Activated naive CD4-positive, alpha-beta T cell treated with anti-CD3 and anti-CD28 coated beads, Interleukin-2, amount 50 U/mL, for 72 hours (primary cell): ENCODE data around the gene TREM2. TPM values are rescaled to one million over a fixed set of nuclear protein-coding genes. Genes with fewer than 3 reads are reported as not detected.

Experiments
- ATAC-seq, 2 donors: fragments of 150-1000 bp; cut with Tn5 transposase; 2 replicates each; pipeline ENCODE4 v1.10.0; 2021; ENCODE audit warnings: mild to moderate bottlenecking in 2 of 2, moderate library complexity in 2 of 2
- DNase-seq, 2 donors: peaks; one replicate each; pipeline ENCODE4 v3.0.0; 2021 to 2022; ENCODE audit warnings: low spot score in 2 of 2
- H3K27ac Mint-ChIP-seq, 2 donors: one replicate each; pipeline ENCODE4 v1.8.0; 2022; ENCODE audit warnings: mild to moderate bottlenecking in 2 of 2, mixed read lengths in 2 of 2
- H3K36me3 Mint-ChIP-seq, 2 donors: one replicate each; pipeline ENCODE4 v1.8.0; 2022; ENCODE audit warnings: mixed read lengths in 2 of 2
- H3K9me3 Mint-ChIP-seq, 2 donors: one replicate each; pipeline ENCODE4 v1.8.0; 2022; ENCODE audit warnings: mixed read lengths in 2 of 2
- total RNA-seq, 2 donors: library from RNA; stranded (reverse); gene quantifications; one replicate each; pipeline ENCODE4 v1.2.3, GENCODE V29; 2022

TREM2 gene
- total RNA-seq, 2 donors from 2014 or later: not detected

DNA sequence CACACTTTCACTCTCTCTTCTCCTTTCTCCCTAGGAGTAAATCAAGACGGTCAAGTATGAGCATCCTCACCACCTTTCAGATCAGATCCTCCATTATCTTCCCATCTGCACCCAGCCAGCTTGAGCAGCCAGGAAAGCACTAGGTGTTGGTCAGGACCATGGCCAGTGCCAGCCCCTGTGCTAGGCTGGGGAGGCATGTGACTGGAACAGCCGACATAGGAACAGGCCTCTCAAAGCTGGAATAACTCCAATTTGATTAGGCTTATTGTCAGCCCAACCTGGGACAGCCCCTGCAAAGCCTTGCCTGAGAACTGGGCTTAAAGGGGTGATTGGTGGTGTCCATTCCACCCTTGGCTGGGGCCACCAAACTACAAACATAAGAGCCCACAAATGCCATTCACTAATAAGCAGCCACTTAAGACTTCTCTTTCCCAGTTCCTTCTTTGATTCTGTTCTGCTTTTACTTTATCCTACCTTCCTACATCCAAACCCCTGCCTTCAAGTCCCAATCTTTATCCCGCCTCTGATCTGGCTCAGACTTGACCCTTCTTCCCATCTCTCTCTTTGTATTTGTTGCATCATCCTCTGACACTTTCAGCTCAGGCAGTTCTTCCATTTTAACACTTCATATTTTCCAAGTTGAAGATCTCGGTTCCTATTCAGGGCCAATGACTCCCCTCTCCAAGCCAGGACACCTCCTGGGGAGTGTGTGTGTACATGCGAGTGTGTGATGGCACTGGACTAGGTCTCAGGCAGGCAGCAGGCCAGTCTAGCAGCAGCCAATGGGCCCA lies 4.5 kb upstream of the TREM2 start:
- ATAC-seq (no peak), DNase-seq (no peak)
- Mint-ChIP-seq H3K36me3 (no peaks in the 10 kb centered on the region), H3K27ac (no peak overlapping the region), H3K9me3 (no peaks in the 10 kb centered on the region)

DNA sequence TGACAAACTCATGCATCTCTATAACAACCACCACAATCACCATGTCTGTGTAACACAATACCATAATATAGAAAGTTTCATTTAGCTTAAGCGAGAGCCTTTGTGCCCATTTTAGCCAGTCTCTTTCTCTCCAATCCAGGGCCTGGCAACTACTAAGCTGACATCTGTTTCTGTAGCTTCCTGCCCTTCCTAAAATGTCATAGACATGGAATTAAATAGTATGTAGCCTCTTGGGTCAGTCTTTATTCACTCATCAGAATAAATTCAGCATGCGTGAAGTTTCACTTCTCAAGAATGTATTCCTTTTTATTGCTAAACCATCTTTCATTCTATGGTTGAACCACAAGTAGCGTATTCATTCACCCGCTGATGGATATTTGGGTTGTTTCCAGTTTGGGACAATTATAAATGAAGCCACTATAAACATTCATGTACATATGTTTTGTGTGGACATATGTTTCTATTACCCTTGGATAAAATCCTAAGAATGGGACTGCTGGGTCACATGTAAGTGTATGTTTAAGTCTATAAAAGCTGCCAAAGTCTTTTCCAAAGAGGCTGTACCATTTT lies 1.7 kb upstream of the TREM2 start:
- Mint-ChIP-seq H3K27ac (no peak overlapping the region), H3K9me3 (no peaks in the 10 kb centered on the region), H3K36me3 (no peaks in the 10 kb centered on the region)
- no peak for ATAC-seq
- no peak for DNase-seq

DNA sequence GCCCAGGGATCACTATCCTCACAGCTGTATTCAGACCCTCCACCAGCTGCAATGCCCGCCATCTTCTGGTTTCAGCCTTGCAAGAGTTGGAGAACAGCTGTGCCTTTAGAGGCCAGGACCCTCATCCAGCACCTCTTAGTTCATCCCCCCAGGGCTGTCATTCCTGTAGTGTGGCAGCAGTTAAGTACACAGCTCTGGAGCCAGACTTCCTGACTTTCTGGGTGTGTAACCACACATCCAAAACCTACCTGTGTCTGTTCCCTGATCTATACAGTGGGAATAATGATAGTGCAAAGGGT lies 452 bp upstream of the TREM2 start:
- no peak overlapping the region for H3K27ac Mint-ChIP-seq
- no peaks in the 10 kb centered on the region for H3K36me3 Mint-ChIP-seq
- no peaks in the 10 kb centered on the region for H3K9me3 Mint-ChIP-seq
- ATAC-seq: no peak
- DNase-seq: no peak

DNA sequence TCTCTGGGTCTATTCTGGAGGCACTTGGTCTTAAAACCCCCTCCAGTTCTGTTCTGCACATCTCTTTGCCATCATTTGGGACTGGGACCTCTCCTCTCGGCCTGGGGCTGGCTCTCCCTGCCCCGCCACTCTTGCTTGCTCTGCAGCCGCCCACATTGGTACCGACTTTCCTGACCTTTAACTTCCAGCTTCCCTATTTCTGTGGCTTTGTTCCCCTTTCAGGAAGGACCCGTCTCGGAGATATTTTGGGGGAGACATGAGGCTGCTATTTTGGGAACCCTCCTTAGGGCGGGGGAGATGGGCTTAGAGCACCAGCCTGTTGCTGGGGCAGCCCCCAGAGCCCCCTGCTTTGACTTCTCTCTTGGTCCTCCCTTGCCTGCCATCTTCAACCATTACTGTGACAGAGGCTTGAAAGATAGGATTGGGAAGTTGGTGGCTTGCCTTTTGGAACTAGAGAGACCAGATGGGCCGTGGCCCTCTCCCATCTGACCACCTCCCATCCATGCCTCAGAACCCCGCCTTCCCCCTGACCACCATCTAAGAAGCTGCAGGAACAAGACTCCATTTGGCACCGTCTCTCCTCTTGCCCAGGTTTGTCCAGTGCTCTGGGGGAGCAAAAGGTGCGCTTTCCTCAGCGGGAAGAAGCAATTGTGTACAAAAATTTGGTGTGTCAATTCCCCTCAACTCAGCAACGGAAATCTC lies 914 bp downstream of the TREM2 start:
- H3K36me3 Mint-ChIP-seq: no peaks in the 10 kb centered on the region
- no peaks in the 10 kb centered on the region for H3K9me3 Mint-ChIP-seq
- no peak for DNase-seq
- no peak for ATAC-seq
- H3K27ac Mint-ChIP-seq: peak overlapping the region in 1 of 2 donors; percentile 10

DNA sequence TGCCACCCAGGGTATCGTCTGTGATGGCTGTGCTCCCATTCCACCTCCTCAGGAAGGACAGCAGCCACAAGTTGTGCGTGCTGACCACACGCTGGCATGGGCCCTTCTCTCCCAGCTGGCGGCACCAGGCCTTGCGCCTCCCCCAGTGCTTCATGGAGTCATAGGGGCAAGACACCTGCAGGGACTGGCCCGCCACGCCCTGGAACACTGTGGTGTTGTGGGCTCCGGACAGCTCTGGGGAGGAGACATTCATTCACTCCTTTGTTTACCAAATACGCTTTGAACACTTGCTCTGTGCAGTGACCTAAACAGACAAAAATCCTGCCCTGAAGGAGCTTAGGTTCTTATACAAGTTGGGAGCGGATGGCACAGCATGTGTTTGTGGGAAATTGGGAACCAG lies 1.5 kb downstream of the TREM2 start:
- H3K9me3 Mint-ChIP-seq: no peaks in the 10 kb centered on the region

DNA sequence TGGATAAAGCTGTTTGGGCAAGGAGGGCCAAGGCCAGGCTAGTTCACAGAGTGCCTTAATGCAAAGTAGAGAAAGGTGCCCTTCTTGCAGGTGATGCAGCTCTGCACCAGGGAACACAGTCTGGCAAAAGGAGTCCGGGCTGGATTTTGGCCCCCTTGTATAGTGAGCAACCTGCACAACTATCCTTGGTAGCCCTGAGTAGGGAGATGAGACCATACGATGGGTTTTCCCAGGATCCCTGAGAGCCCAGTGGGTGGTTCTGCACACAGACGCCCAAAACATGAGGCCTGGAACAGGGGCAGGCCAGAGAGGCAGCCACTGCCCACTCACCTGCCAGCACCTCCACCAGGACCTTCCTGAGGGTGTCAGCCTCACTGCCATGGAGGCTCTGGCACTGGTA lies 2.0 kb downstream of the TREM2 start:
- H3K27ac Mint-ChIP-seq: no peak overlapping the region
- H3K36me3 Mint-ChIP-seq: no peaks in the 10 kb centered on the region
- no peaks in the 10 kb centered on the region for H3K9me3 Mint-ChIP-seq
- ATAC-seq (no peak), DNase-seq (no peak)

More for the DNA sequence above, 1.5 kb downstream of the TREM2 start:
- H3K36me3 Mint-ChIP-seq: no peaks in the 10 kb centered on the region
- ATAC-seq (no peak), DNase-seq (no peak)
- no peak overlapping the region for H3K27ac Mint-ChIP-seq

GRCh38 chr6:41159415-41160082 lies 3.4 kb downstream of the TREM2 start:
- no peaks in the 10 kb centered on the region for H3K36me3 Mint-ChIP-seq
- no peak for DNase-seq
- no peak overlapping the region for H3K27ac Mint-ChIP-seq
- ATAC-seq: no peak
- H3K9me3 Mint-ChIP-seq: no peaks in the 10 kb centered on the region

GRCh38 chr6:41157323-41157722 lies 5.6 kb downstream of the TREM2 start:
- Mint-ChIP-seq H3K36me3 (no peaks in the 10 kb centered on the region), H3K9me3 (no peaks in the 10 kb centered on the region), H3K27ac (peak overlapping the region in 1 of 2 donors; percentile 16)
- DNase-seq (no peak), ATAC-seq (no peak)

DNA sequence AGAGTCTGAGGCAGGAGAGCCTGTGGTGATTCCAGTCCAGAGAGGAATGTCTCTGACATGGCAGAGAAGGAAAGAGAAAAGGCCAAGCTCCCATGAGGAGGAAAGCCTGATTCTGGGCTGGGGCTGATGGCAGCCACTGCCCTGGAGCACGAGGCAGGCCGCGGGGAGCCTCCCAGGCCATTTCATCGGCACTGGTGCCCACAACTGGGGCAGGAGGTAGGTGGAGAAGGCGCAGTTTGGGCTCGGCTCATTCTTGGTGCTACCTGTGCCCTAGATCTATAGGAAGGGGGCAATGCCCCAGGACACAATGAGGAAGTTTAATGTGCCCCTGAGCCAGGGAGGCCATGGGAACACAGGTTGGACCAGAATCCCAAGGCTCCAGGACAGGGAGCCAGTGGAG lies 6.1 kb downstream of the TREM2 start:
- Mint-ChIP-seq H3K9me3 (no peaks in the 10 kb centered on the region), H3K27ac (peak overlapping the region in 1 of 2 donors; percentile 60), H3K36me3 (no peaks in the 10 kb centered on the region)
- ATAC-seq (no peak), DNase-seq (no peak)

DNA sequence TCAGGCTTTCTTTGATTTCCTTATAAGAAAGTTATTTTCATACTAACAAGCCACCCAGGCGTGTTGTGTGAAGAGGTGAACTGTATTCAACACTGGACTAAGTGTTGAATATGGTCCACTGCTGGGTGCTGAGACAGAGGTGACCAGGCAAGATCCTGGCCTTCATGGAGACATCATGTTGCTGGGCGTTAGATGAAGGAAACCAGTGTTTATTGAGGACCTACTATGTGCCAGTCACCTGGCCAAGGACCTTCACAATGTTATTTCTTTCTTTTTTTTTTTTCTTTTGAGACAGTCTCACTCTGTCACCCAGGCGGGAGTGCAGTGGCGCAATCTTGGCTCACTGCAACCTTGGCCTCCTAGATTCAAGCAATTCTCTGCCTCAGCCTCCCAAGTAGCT lies 6.9 kb downstream of the TREM2 start:
- Mint-ChIP-seq H3K9me3 (no peaks in the 10 kb centered on the region), H3K36me3 (no peaks in the 10 kb centered on the region), H3K27ac (no peak overlapping the region)
- DNase-seq (no peak), ATAC-seq (no peak)

DNA sequence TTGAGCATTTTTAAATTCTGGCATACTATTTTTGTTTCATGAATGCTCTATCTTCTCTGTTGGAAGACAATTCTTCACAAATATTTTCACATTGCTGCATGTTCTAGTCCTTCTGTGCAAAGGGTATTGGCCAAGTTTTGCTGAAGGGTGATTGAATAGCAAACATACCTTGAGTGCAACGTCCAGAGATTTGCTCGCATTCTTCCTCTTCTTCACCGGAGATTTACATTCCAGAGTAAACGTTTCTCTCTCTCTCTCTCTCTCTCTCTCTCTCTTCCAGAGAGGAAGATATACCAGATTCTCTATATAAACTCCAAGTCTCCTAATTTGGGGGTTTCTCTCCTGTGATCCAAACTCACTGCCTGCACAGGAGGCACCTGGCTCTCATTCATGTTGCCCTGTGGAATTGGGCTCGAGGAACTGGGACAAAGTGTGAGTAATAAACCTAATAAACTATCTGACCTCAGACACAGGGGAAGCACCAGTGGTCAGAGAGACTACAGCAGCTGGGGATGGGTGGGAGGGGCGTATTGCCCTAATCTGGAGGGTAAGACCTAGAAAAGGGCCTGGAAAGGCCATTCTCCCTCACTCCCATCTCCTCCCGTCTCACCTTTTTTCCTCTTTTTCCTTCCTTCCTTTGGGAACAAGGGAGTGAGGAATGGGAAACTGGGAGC lies 7.6 kb downstream of the TREM2 start:
- Mint-ChIP-seq H3K27ac (no peak overlapping the region), H3K9me3 (no peaks in the 10 kb centered on the region), H3K36me3 (no peaks in the 10 kb centered on the region)
- DNase-seq (no peak), ATAC-seq (no peak)

- DNase-seq (no peak), ATAC-seq (no peak)
- Mint-ChIP-seq H3K9me3 (no peaks in the 10 kb centered on the region), H3K36me3 (no peaks in the 10 kb centered on the region), H3K27ac (no peak within 1 kb of the TSS)
Measured at GRCh38 chr6:41153992-41154625, 8.8 kb downstream of the TREM2 start, which contains the start of gene TREML1. Gene TREML1 (minus strand): TSS chr6:41154347. CDS start chr6:41154288, 59 bp downstream.

DNA sequence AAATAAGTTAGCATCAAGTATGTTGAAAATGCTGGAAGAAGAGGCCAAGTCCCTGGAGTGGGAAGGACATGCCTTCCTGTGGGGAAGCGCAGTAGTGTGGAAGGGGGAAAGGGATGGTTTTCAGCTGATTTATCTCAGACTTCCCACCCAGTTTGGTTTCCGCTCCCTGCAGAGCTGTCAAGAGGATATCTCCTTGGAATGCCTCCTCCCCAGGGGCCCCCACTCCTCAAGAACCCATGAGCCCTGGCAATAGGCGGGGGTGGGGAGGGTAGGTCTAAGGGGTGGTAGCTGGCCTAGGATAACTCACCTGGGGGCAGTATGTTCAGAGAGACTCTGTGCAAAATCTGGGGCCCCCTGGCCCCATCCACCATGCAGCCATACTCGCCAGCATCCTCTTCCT lies 9.5 kb downstream of the TREM2 start:
- ATAC-seq (no peak), DNase-seq (no peak)
- H3K27ac Mint-ChIP-seq: no peak overlapping the region
- no peaks in the 10 kb centered on the region for H3K9me3 Mint-ChIP-seq
- H3K36me3 Mint-ChIP-seq: no peaks in the 10 kb centered on the region

GRCh38 chr6:41150671-41151070 lies 12.2 kb downstream of the TREM2 start:
- ATAC-seq (no peak), DNase-seq (no peak)
- Mint-ChIP-seq H3K9me3 (no peaks in the 10 kb centered on the region), H3K27ac (no peak overlapping the region), H3K36me3 (no peaks in the 10 kb centered on the region)

DNA sequence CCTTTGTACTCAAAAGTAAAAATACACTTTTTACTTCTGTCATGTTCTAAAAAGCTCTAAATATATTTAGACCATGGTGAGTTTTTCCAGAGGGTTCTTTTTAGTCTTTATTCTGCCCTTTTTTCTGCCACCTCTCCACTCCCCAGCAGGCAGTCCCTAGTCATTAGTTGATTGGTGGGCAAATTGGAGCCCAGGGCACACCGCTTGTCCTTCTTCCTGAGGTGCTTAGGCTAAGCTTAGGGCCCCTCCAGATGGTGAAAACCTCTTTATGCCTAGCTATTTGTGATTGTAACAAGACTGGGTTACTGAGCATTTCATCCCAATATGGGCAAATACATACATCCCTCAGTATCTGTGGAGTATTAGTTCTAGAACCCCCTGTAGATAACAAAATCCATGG lies 15.0 kb downstream of the TREM2 start:
- no peaks in the 10 kb centered on the region for H3K9me3 Mint-ChIP-seq
- no peak overlapping the region for H3K27ac Mint-ChIP-seq
- no peaks in the 10 kb centered on the region for H3K36me3 Mint-ChIP-seq
- ATAC-seq (no peak), DNase-seq (no peak)

DNA sequence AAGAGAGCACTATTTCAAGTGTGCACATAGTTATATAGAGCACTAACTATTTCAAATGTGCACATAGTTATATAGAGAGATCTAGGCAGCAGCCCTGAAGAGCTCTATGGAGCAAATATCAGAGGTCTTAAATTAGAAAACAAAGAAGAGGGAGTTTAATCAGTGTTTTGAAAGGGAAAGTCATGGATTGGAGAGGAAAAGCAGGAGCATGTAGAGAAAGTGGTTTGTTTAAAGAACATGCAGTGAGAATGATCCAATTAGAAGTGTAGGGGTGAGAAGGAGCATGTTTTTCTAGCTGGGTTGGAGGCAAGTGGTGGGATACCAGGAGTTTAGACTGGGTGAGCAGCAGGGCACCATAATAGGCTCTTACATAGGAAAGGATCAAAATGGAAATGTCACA lies 26.0 kb downstream of the TREM2 start:
- Mint-ChIP-seq H3K36me3 (no peaks in the 10 kb centered on the region), H3K9me3 (no peaks in the 10 kb centered on the region), H3K27ac (no peak overlapping the region)
- ATAC-seq: no peak
- no peak for DNase-seq
